Suppressor macrophage (primary cell): Measurements from ENCODE around the gene HCN2.

Experiments
- DNase-seq, 4 experiments: peaks; one replicate each; pipeline ENCODE4 v3.0.0-alpha.2; 2020 to 2022

The HCN2 gene

GRCh38 chr19:641702-642101 is 52.0 kb downstream of the HCN2 start:
- DNase-seq = no peak

DNA sequence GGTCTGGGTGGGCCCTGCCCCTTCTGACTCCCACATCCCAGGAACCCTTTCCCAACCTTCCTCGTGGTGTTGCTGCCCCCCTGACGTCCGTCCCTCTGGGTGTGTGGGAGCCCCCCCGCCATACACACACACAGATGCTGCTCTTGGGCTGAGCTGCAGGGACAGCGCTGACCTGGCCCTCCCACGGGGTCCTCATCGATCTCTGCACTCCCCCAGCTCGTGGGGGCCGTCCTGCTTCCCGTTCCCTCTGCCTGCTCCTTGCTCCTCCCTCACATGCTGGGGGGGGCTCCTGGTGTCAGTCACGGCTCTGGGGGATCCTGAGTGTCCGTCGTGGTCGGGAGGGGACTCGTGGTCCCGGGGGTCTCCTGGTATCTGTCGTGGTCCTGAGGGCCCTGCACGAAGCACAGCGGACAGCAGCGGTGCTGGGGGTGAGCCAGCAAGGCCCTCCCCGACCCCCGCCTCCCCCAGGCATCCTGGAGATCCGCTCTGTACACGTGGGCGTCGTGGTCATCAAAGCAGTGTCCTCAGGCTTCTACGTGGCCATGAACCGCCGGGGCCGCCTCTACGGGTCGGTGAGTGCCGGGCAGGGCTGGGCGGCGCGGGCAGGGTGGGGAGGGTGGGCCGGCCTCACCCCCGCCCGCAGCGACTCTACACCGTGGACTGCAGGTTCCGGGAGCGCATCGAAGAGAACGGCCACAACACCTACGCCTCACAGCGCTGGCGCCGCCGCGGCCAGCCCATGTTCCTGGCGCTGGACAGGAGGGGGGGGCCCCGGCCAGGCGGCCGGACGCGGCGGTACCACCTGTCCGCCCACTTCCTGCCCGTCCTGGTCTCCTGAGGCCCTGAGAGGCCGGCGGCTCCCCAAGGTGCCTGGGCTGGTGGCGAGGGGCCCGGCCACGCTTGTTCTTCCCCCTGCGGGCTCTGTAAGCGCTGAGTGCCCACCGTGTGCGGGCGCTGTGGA is 53.4 kb downstream of the HCN2 start:
- no peak for DNase-seq

GRCh38 chr19:643736-644135 is 54.1 kb downstream of the HCN2 start:
- DNase-seq = no peak

- DNase-seq = no peak
Observed at GRCh38 chr19:644363-644762, 54.7 kb downstream of the HCN2 start.

DNA sequence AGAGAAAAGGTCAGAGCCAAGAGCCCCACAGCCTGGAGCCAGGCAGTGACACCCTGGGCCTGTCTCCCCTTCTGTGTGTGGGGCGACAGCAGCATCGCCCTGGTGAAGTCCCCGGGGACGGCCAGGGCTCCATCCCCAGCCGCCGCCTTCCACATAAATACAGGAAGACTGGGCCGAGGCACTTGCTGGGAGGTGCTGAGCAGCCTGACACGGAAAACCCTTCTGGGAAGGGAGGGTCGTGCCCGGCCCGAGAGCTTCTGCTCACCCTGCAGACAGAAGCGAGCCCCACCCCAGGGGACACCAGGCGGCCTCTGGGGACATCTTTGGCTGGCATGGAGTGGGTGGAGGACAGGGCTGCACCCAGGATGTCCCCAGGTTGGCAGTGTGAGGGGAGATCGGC is 55.1 kb downstream of the HCN2 start:
- DNase-seq = no peak

- DNase-seq = no peak
Observed at GRCh38 chr19:645912-646778, 56.5 kb downstream of the HCN2 start.

DNA sequence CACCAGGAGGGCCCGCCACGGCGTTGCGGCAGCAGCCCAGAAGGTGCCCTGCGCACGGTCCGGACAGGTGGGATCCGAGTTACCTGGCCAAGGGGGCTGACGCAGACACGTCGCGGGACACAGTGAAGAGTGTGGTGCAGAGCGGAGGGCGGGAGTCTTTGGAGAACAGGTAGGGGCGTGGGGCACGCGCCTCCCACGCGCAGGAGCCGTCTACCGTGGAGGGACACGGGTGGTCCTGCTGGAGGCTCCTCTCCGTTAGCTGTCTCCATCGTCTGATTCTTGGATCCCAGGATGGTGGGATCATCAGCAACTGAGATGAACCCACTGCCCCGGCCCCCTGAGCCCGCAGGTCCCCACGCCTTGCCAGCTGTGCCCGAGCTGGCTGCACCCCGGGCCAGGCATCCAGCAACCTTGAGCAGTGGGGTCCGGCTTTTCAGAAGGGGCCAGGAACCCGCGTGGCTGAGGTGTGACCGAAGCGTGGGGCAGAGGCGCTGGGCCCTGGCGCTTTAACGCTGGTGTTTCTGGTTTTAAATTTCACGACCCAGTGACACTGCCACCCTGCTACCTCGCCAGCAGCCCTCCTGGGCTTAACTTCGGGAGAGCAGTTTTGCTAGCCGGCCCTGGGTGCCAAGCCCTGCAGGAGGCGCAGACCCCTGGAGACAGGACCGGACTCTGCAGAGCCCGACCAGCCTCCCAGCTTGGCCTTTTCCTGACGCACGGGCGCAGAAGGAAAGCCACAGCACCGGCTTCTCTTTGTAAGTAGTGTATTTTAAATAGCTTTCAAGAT is 57.3 kb downstream of the HCN2 start:
- no peak for DNase-seq

- DNase-seq = no peak
Observed at GRCh38 chr19:647566-648284, 58.0 kb downstream of the HCN2 start.

GRCh38 chr19:648305-648704 is 58.6 kb downstream of the HCN2 start:
- no peak for DNase-seq

DNA sequence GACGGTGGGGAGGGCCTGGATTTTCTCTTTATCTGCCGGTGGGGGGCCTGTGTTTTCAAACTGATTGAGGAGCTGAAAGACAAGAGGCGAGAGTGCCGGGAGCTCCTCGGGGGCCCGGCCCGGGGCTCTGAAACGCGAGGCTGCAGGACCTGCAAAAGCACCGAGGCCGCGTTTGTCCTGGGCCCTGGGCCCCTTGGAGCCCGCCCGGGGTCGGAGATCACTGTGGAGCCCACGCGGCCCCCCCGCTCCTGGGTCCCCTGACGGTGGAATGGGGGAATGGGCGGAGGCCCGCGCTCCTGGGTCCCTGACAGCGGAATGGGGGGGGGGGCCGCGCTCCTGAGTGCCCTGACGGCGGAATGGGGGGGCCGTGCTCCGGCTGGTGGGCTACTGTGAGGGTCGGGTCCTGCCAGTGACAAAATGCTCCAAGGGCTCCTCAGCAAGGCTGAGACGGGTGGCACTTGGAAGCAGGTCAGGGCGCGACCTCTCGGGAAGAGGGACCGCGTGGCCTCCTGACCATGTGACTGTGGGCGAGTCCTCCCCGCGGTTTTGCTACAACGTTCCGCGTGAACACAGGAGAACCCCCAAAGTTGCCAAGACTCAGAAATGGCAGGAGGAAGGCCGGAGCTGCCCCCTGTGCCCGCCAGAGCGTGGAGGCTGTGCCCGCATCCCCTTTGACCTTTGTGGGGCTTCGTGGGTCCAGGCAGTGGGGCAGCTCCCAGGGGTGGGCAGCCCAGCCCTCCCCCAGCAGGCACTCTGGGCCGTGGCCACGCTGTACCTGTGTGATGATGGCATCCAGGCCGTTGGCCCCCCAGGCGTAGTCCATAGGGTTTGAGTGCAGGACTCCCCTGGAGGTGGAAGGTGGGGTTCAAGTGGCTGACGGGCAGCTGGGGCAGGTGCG is 59.5 kb downstream of the HCN2 start:
- DNase-seq = no peak

DNA sequence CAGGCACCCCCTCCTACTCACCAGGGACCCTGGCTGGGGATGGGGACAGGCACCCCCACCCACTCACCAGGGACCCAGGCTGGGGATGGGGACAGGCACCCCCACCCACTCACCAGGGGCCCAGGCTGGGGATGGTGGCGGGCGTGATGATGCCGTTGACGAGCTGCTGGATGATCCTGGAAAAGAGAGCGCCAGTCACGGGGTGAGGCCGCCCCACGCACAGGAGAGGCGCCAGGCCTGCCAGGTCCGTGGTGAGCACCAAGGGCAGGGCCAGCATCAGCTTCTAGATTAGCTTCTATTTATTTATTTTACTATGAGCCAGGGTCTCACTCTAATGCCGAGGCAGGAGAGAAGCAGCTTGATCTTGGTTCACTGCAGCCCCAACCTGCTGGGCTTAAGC is 60.4 kb downstream of the HCN2 start:
- DNase-seq = no peak

DNA sequence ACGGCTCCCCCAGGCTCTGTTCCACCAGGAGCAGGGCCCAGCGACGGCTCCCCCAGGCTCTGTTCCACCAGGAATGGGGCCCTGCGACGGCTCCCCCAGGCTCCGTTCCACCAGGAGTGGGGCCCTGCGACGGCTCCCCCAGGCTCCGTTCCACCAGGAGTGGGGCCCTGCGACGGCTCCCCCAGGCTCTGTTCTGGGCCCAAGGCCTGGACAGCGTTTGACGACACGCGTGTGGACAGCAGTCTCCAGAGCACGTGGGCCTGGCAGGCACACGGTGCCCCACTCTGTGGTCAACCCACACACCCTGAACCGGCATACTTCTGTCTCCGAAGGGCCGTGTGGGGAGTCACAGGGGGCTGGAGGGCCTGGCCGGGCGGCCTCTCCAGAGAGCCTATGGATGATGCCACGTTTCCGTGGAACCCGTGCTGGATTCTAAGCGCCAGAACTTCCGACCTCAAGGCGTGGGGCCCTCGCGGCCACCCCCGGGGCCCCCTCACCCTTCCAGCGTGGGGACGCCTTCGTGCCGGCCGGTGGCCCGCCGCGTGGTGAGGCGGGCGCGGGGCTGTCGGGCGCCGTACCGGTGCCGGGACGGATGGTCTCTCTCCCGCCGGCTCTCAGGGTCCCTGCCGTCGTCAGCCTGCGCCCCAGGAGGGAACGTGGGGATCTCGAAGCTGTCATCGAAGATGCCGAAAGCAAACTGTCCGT is 61.6 kb downstream of the HCN2 start:
- no peak for DNase-seq

- DNase-seq = no peak
Observed at GRCh38 chr19:651991-652390, 62.3 kb downstream of the HCN2 start.

- no peak for DNase-seq
Observed at GRCh38 chr19:652467-653389, 63.0 kb downstream of the HCN2 start.

GRCh38 chr19:653425-653824 is 63.7 kb downstream of the HCN2 start:
- no peak for DNase-seq

GRCh38 chr19:655691-656090 is 66.0 kb downstream of the HCN2 start:
- DNase-seq = no peak

DNA sequence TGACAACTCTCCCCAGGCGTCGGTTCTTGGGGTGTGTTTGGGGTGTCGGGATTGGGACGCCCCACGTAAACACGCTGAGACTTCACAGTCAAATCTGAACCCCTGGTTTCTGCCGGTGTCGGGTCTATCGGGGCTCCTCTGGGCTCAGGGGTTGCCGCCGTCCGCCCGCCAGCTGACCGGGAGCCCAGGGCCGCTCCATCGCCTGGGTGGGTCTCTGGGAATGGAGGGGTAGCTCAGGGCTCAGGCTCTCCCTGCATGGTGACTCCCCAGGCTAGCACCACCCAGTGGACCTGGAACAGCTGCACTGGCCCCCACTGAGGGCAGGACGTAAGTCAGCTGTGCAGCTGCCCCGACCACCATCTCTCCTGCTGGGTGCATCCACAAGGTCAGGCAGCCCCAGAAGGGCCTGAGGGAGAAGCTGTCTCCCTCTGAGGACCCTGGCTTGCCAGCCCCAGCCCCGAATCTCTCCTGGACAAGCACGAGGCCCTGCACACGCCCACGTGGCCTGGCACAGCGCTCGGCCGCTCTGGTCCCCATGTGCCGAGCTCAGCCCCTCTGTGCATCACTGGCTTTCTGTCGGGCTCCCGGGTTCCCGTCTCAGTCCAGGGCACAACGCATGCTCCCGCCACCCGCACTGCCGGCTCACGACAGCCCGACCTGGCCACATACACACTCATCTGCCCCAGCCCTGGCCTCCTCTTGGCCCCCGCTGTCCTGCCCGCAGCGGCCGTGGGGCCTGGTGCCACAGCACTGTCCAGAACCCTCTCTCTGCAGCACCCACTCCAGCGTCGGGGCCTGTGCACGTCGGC is 67.3 kb downstream of the HCN2 start:
- DNase-seq = no peak

GRCh38 chr19:657611-658010 is 67.9 kb downstream of the HCN2 start:
- DNase-seq = no peak
